Urinary bladder (tissue), 4 donors: ENCODE measurements around the gene PDZD7. TPM values are rescaled to one million over a fixed set of nuclear protein-coding genes. Genes with fewer than 3 reads are reported as not detected.
"Not testable (repeated sequence)": the region's sequence is repeated elsewhere in the genome, so short reads cannot be mapped to it uniquely, and the experiment has no call there.

ENCODE experiments used
- DNase-seq: peaks from one replicate; pipeline ENCODE4 v3.0.0-alpha.2; 2015; ENCODE audit errors: extremely low spot score
- H3K27ac ChIP-seq: one replicate; pipeline ENCODE4 v1.5.1; 2013; ENCODE audit warnings: low read depth, mild to moderate bottlenecking, moderate library complexity
- H3K36me3 ChIP-seq: one replicate; pipeline ENCODE4 v1.6.1; 2013; ENCODE audit warnings: mild to moderate bottlenecking, moderate library complexity; ENCODE audit not compliant: insufficient read depth
- H3K4me1 ChIP-seq: one replicate; pipeline ENCODE4 v1.6.1; 2013; ENCODE audit warnings: mild to moderate bottlenecking, moderate library complexity; ENCODE audit not compliant: insufficient read depth
- H3K4me3 ChIP-seq: one replicate; pipeline ENCODE4 v1.5.1; 2013; ENCODE audit warnings: low read depth, low read length
- WGBS: extraction: QIAGEN DNeasy Blood & Tissue Kit; methylation state at CpG from one replicate; pipeline ENCODE4 v1.1.7; 2013; 5-methylcytosine and 5-hydroxymethylcytosine counted together
- polyA plus RNA-seq: library from polyadenylated mRNA; stranded (reverse); fragments of 200-250 nt; gene quantifications from one replicate; pipeline ENCODE4 v1.2.3, GENCODE V29; 2013
- total RNA-seq: library from RNA; depleted of rRNA; stranded (reverse); fragments of >200 nt; gene quantifications from one replicate; pipeline ENCODE4 v1.2.3, GENCODE V29; 2014
- donor health status: healthy with polysubstance abuse.
- donor health status: healthy.

PDZD7 gene
- total and polyA plus RNA-seq, 2 donors: 0.21 to 0.46 TPM

GRCh38 chr10:100980311-100980710, 50.6 kb downstream of the PDZD7 start:
- Histone ChIP-seq H3K4me1 (no peaks in the 10 kb centered on the region), H3K36me3 (no peaks in the 10 kb centered on the region), H3K4me3 (no peak overlapping the region), H3K27ac (no peak overlapping the region)
- WGBS: 85% methylated on average over 2 of the region's 2 CpGs
- DNase-seq: no peak

- no peaks in the 10 kb centered on the region for H3K4me1 ChIP-seq
- DNase-seq: no peak
- H3K27ac ChIP-seq: no peak overlapping the region
- H3K36me3 ChIP-seq: no peaks in the 10 kb centered on the region
- 93% methylated on average over 16 of the region's 16 CpGs for WGBS
- H3K4me3 ChIP-seq: no peak overlapping the region
Observed at GRCh38 chr10:100979791-100980272, 51.1 kb downstream of the PDZD7 start.

- no peak for DNase-seq
- Histone ChIP-seq H3K36me3 (no peaks in the 10 kb centered on the region), H3K4me1 (no peaks in the 10 kb centered on the region), H3K27ac (no peak overlapping the region), H3K4me3 (no peak overlapping the region)
- 83% methylated on average over 10 of the region's 10 CpGs for WGBS
Observed at GRCh38 chr10:100978901-100979195, 52.1 kb downstream of the PDZD7 start.

- DNase-seq: no peak
- Histone ChIP-seq H3K36me3 (no peaks in the 10 kb centered on the region), H3K4me1 (no peaks in the 10 kb centered on the region), H3K27ac (no peak overlapping the region), H3K4me3 (no peak overlapping the region)
- WGBS: 90% methylated on average over 13 of the region's 13 CpGs
Observed at GRCh38 chr10:100978121-100978900, 52.6 kb downstream of the PDZD7 start.

GRCh38 chr10:100977436-100977835, 53.5 kb downstream of the PDZD7 start:
- H3K4me3 ChIP-seq: no peak overlapping the region
- no peak overlapping the region for H3K27ac ChIP-seq
- 86% methylated on average over 6 of the region's 6 CpGs for WGBS
- no peaks in the 10 kb centered on the region for H3K36me3 ChIP-seq
- DNase-seq: no peak
- no peaks in the 10 kb centered on the region for H3K4me1 ChIP-seq

GRCh38 chr10:100976906-100977305, 54.0 kb downstream of the PDZD7 start:
- H3K4me3 ChIP-seq: no peak overlapping the region
- no peak for DNase-seq
- 85% methylated on average over 3 of the region's 3 CpGs for WGBS
- no peak overlapping the region for H3K27ac ChIP-seq
- no peaks in the 10 kb centered on the region for H3K4me1 ChIP-seq
- H3K36me3 ChIP-seq: no peaks in the 10 kb centered on the region

- not testable (repeated sequence) for DNase-seq, H3K27ac ChIP-seq, H3K4me3 ChIP-seq, H3K36me3 ChIP-seq, H3K4me1 ChIP-seq
- whole genome bisulfite sequencing: 75% methylated on average over 8 of the region's 8 CpGs
Observed at GRCh38 chr10:100975397-100975796, 55.5 kb downstream of the PDZD7 start.

- DNase-seq: no peak
- WGBS: 92% methylated on average over 6 of the region's 6 CpGs
- Histone ChIP-seq H3K4me3 (no peak overlapping the region), H3K27ac (no peak overlapping the region), H3K36me3 (no peaks in the 10 kb centered on the region), H3K4me1 (no peaks in the 10 kb centered on the region)
Observed at GRCh38 chr10:100972904-100973535, 57.9 kb downstream of the PDZD7 start.

- H3K27ac ChIP-seq: no peak overlapping the region
- H3K4me3 ChIP-seq: no peak overlapping the region
- no peak for DNase-seq
- no peaks in the 10 kb centered on the region for H3K4me1 ChIP-seq
- WGBS: 80% methylated on average over 13 of the region's 13 CpGs
- H3K36me3 ChIP-seq: no peaks in the 10 kb centered on the region
Observed at GRCh38 chr10:100972115-100972903, 58.6 kb downstream of the PDZD7 start.

- WGBS: 71% methylated on average over 4 of the region's 4 CpGs
- DNase-seq: no peak
Observed at GRCh38 chr10:100970914-100971811, 59.8 kb downstream of the PDZD7 start.

GRCh38 chr10:100970076-100970913, 60.6 kb downstream of the PDZD7 start:
- WGBS: 43% methylated on average over 13 of the region's 13 CpGs
- no peaks in the 10 kb centered on the region for H3K4me1 ChIP-seq
- no peak overlapping the region for H3K27ac ChIP-seq
- peak overlapping the region; percentile 65 for H3K4me3 ChIP-seq
- DNase-seq: no peak
- H3K36me3 ChIP-seq: no peaks in the 10 kb centered on the region

More at GRCh38 chr10:100970914-100971811, 59.8 kb downstream of the PDZD7 start:
- Histone ChIP-seq H3K27ac (no peak overlapping the region), H3K36me3 (no peaks in the 10 kb centered on the region), H3K4me1 (no peaks in the 10 kb centered on the region), H3K4me3 (no peak overlapping the region)

GRCh38 chr10:100969187-100970075, 61.5 kb downstream of the PDZD7 start, which contains the start of gene SEMA4G:
TSS of gene SEMA4G (plus strand) at chr10:100969504. CDS start at chr10:100972913, 3,409 bp downstream.
- H3K27ac ChIP-seq: no peak within 1 kb of the TSS
- no peaks in the 10 kb centered on the region for H3K4me1 ChIP-seq

More at GRCh38 chr10:100969187-100970075, 61.5 kb downstream of the PDZD7 start, which contains the start of gene SEMA4G:
- Histone ChIP-seq H3K36me3 (no peaks in the 10 kb centered on the region), H3K4me3 (peak within 1 kb of the TSS; percentile 65)
- WGBS: under 1% methylated on average over 70 of the region's 70 CpGs
- DNase-seq: no peak
